GM18873 (cell line): Measurements from ENCODE around the gene CMTM4.
"Not testable (repeated sequence)": the region's sequence is repeated elsewhere in the genome, so short reads cannot be mapped to it uniquely, and the experiment has no call there.

Source experiments
- ATAC-seq: cut with Tn5 transposase; IDR thresholded peaks from one replicate; pipeline ENCODE4 v1.9.1; 2021; ENCODE audit warnings: mild to moderate bottlenecking, moderate library complexity, moderate number of reproducible peaks; ENCODE audit not compliant: unreplicated experiment, low FRiP score

CMTM4 gene

GRCh38 chr16:66601471-66601870 is 95.1 kb downstream of the CMTM4 start:
- ATAC-seq: no peak

- no peak for ATAC-seq
These were observed 96.1 kb downstream of the CMTM4 start for GRCh38 chr16:66600477-66600876.

GRCh38 chr16:66599726-66600125 is 96.8 kb downstream of the CMTM4 start:
- no peak for ATAC-seq

- ATAC-seq: no peak
These were observed 98.4 kb downstream of the CMTM4 start for GRCh38 chr16:66598111-66598510.

GRCh38 chr16:66596986-66597848 is 99.3 kb downstream of the CMTM4 start:
- ATAC-seq: no peak

GRCh38 chr16:66596559-66596958 is 100.0 kb downstream of the CMTM4 start:
- not testable (repeated sequence) for ATAC-seq

GRCh38 chr16:66594739-66595138 is 101.8 kb downstream of the CMTM4 start:
- no peak for ATAC-seq

GRCh38 chr16:66592814-66593213 is 103.7 kb downstream of the CMTM4 start:
- no peak for ATAC-seq

GRCh38 chr16:66592241-66592640 is 104.3 kb downstream of the CMTM4 start:
- ATAC-seq: no peak

GRCh38 chr16:66591018-66591417 is 105.5 kb downstream of the CMTM4 start:
- no peak for ATAC-seq

GRCh38 chr16:66590322-66590721 is 106.2 kb downstream of the CMTM4 start:
- ATAC-seq: no peak

GRCh38 chr16:66588981-66589713 is 107.4 kb downstream of the CMTM4 start:
- ATAC-seq: no peak

- no peak for ATAC-seq
These were observed 108.5 kb downstream of the CMTM4 start for GRCh38 chr16:66587881-66588600.

- no peak for ATAC-seq
These were observed 110.9 kb downstream of the CMTM4 start for GRCh38 chr16:66585481-66586239.

- ATAC-seq: no peak
These were observed 115.1 kb downstream of the CMTM4 start for GRCh38 chr16:66581246-66581952.

- ATAC-seq: no peak
These were observed 115.8 kb downstream of the CMTM4 start for GRCh38 chr16:66580605-66581209.

- ATAC-seq: no peak
These were observed 117.7 kb downstream of the CMTM4 start, which contains the start of gene CMTM2 for GRCh38 chr16:66578651-66579531. CMTM2 (plus strand) TSS chr16:66579463; CDS start chr16:66579608, 145 bp downstream.

GRCh38 chr16:66576296-66576695 is 120.2 kb downstream of the CMTM4 start:
- no peak for ATAC-seq
